HG03280 (cell line): ENCODE measurements around the gene TMX4.
A peak's percentile ranks its signal among the peaks of the same experiment; 100 is the strongest.
"Not testable (repeated sequence)": the region's sequence is repeated elsewhere in the genome, so short reads cannot be mapped to it uniquely, and the experiment has no call there.

Source experiments
- ATAC-seq: cut with Tn5 transposase; IDR thresholded peaks from one replicate; pipeline ENCODE4 v1.9.1; 2021; ENCODE audit warnings: mild to moderate bottlenecking, moderate library complexity; ENCODE audit not compliant: unreplicated experiment

The TMX4 gene

GRCh38 chr20:7974785-7975435 is 44.7 kb downstream of the TMX4 start:
- no peak for ATAC-seq

GRCh38 chr20:7971536-7972280 is 47.9 kb downstream of the TMX4 start:
- no peak for ATAC-seq

- no peak for ATAC-seq
Observed at GRCh38 chr20:7967199-7967844, 52.2 kb downstream of the TMX4 start.

GRCh38 chr20:7966176-7966575 is 53.4 kb downstream of the TMX4 start:
- ATAC-seq: no peak

DNA sequence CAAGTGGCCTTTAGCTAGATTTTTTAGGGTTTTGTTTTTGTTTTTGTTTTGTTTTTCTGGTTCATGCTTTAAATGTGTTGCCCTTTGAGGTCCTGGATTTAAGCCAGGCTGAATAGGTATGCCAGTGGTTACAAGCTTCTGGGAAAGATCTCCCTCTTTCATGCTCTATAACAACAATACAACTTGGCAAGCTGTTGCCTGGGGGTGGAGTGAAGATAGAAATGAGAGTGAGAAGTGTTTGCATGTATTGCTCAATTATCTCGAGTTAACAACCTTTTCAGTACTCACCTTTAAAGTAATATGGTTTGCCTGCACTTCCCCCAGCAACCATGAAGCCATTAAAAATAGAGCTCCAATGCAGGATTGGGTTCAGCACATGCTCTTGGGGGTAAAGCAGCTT is 60.1 kb downstream of the TMX4 start:
- ATAC-seq: no peak

DNA sequence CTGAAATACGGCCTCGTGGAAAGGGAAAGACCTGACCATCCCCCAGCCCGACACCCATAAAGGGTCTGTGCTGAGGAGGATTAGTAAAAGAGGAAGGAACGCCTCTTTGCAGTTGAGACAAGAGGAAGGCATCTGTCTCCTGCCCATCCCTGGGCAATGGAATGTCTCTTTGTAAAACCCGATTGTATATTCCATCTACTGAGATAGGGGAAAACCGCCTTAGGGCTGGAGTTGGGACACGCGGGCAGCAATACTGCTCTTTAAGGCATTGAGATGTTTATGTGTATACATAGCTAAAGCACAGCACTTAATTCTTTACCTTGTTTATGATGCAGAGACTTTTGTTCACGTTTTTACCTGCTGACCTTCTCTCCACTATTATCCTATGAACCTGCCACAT is 63.0 kb downstream of the TMX4 start:
- ATAC-seq: not testable (repeated sequence)

- no peak for ATAC-seq
Observed at GRCh38 chr20:7950387-7950786, 69.2 kb downstream of the TMX4 start.

DNA sequence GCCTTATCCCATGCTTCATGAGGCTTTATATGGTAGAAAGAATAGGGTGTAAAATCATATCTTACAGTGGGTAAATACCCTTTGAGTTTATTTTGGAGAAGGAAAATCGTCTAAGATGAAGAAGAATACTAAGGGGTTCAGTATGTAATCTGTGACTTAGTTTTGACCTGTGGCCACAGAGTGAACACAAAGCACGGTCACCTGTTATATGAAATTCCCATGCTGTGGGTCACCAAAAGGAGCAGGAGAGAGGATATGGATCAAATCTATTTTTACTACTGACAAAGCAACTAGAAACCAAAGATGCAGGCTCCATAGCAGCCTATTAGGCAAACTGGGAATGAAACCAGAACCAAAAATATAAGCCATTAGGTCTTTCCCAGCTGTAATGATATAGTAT is 75.7 kb downstream of the TMX4 start:
- ATAC-seq: no peak

GRCh38 chr20:7940341-7940740 is 79.2 kb downstream of the TMX4 start, which contains the start of gene HAO1:
Gene HAO1 (minus strand): TSS chr20:7940458. CDS start chr20:7940422, 36 bp downstream.
- ATAC-seq: no peak

- no peak for ATAC-seq
Observed at GRCh38 chr20:7939663-7940062, 79.9 kb downstream of the TMX4 start.

DNA sequence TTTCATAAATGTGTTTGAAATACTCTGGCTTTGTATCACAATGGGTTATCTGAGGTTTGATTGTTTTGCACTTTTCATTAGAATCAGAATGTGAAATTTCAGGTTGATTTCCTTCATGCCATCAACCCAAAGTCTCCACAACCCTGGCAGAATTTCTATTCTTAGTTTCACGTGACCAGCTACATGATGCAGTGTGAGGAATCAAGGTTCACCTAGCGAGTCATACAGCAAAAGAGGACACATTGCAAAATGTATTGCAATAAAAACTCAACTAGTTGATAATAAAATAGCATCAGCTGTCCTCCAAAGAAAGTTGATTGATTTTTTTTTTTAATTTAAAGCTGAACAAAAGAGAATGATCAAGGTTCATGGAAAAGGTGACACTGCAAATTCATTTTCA is 81.5 kb downstream of the TMX4 start:
- ATAC-seq: no peak

- ATAC-seq: no peak
Observed at GRCh38 chr20:7937328-7937727, 82.2 kb downstream of the TMX4 start.

GRCh38 chr20:7935027-7935551 is 84.5 kb downstream of the TMX4 start:
- ATAC-seq: peak; percentile 48

DNA sequence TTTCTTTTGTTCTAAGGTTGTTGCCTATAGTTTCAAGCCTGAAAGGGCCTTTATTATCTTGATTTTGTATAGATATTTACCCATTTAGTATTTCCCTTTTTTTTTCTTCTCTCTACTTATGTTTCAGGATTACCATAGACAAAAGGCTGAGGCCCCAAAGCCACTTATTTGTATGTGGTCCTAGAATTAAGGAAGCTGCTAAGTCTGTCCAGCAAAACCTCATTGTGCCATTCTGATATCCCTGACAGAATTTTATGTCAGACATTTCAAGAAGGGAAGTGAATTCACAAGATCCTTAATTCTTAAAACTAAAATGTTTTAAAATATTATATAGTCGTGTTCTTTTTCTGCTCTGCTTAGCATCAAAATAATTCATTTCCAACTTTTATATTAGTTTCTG is 86.2 kb downstream of the TMX4 start:
- no peak for ATAC-seq

DNA sequence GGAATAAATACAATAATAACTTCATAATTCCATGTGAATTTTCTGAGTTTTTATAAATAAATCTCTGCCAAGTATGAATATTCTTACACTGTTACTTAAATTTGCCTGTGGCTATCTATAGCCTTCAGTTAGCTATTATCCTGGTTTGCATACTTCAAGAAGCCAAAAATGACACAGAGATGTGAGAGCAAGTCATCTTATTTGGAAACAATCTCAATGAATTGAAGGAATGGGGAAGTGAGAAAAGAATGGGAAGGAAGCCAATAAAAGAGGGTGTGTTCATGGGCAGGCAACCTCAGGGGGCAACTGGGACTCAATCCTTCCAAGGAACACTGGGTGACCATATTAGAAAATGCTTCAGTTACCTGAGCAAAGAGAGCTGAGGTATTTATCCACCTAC is 89.2 kb downstream of the TMX4 start:
- no peak for ATAC-seq
